GOT3 (cell line): Measurements from ENCODE around the gene RNASE11.
"Not testable (repeated sequence)": the region's sequence is repeated elsewhere in the genome, so short reads cannot be mapped to it uniquely, and the experiment has no call there.

Source experiments
- DNase-seq: peaks from one replicate; lab custom pipeline; 2025; ENCODE audit warnings: mixed read lengths; lab: John Stamatoyannopoulos, UW

The RNASE11 gene

DNA sequence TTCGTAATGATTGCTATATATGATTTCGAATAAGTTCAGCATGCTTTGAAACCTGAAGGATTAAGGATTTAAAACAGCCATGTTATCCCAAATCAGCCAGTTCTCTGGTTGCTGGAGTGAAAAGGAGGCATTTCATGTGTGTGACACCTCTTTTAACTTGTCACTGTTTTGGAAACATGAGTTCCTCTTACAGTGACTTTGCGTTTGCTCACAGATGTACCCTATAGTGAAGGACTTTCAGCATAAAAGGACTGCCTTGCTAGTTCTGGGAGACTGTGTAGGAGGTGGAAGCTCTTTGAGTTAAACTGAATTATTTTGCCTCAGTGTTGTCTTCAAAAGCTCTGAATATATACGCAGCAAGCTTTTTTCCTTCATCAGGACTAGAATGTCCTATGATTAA lies 7.6 kb downstream of the RNASE11 start:
- DNase-seq: no peak

DNA sequence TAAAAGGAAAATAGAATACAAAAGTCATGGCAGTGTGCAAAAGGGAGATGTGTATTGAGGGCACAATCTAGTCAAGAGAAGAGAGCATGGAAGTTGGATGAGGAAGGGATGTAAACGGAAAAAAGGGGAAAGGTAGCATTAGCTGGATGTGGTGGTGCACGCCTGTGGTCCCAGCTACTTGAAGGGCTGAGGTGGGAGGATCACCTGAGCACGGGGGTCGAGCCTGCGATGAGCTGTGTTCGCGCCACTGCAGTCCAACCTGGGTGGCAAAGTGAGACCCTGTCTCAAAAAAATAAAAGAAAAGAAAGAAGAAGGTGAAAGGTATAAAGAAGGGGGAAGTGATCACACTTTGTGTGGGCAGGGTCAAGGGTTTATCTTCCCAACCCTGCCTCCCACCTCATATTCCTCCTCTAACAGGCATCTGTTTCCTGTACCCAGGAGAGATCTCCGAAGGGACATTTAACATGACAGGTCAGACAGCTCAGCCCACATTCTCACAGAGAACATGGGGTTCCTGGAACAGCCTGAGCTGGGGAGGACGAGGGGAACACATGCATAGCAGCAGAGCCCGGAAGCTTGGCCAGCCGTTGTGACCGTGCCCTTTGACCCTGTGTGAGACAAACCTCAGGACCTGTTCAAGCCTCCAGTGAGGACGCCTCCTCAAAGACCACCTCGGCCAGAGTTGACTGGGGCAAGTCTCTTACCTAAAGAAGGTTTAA lies 8.9 kb downstream of the RNASE11 start:
- no peak for DNase-seq

DNA sequence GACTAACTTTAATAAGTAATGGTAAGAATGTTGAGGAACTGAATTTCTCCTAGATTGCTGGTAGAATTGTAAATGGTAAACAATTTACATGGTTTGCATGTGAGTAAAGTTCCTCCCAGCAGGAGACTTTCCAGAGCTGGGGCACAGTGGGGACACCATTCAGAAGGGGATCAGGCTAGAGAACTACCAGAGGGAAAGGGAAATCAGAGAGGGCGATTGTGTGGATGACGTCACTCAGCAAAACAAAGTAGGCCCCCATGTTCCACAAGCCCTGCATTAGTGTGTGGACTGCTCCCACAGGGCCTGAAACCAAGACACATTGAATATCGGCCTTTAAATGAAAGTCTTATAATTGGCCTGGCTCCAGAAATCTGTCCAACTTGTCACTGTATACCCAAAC lies 9.5 kb downstream of the RNASE11 start:
- no peak for DNase-seq

GRCh38 chr14:20572382-20572990 lies 15.3 kb downstream of the RNASE11 start:
- DNase-seq: not testable (repeated sequence)

GRCh38 chr14:20570720-20571119 lies 17.1 kb downstream of the RNASE11 start:
- not testable (repeated sequence) for DNase-seq

GRCh38 chr14:20569865-20570264 lies 17.9 kb downstream of the RNASE11 start:
- not testable (repeated sequence) for DNase-seq

DNA sequence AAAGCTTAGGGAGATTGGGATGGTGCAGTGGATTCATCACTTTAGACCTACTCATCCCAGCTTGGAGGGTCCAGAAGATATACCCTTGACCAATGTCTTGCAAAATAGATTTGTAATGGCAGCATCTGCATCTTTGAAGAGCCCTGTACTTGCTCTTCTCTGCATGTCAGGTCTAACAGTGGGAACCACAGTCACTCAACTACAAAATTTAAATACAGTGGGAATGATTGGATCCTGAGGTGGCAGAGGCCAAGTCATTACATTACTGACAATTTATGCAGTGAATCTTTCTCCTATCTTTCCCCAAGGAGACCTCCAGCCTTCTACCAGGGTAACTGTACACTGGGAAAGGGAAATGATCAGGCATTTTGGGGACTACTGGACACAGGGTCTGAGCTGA lies 18.7 kb downstream of the RNASE11 start:
- DNase-seq: no peak

GRCh38 chr14:20568393-20568792 lies 19.4 kb downstream of the RNASE11 start:
- no peak for DNase-seq

- not testable (repeated sequence) for DNase-seq
Measured at GRCh38 chr14:20567199-20567598, 20.6 kb downstream of the RNASE11 start.

GRCh38 chr14:20564501-20564997 lies 23.3 kb downstream of the RNASE11 start:
- no peak for DNase-seq

- no peak for DNase-seq
Measured at GRCh38 chr14:20563971-20564370, 23.8 kb downstream of the RNASE11 start.

DNA sequence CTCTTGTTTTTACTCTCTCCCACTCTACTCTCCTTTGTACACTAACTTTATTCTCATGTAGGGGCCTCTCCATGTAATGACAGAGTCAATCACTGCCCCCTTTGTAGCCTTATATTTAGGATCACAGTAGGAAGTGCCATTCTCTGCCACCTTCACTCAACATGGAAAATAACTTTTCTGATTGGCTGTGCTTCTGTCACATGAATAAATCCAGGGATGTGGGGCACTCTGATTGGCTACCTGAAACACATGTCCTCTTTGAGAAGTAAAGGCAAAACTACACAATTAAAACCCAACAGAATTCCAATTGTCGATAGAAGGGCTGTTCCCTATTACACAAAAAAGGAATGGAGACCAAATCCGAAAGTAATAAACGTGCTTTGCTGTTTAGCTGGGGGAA lies 26.8 kb downstream of the RNASE11 start, which contains the start of gene RNASE9:
Gene RNASE9, minus strand, starts transcription at position 87 of the 400 bp plus-strand sequence.
- DNase-seq: no peak

GRCh38 chr14:20559461-20559904 lies 28.3 kb downstream of the RNASE11 start:
- DNase-seq: no peak

DNA sequence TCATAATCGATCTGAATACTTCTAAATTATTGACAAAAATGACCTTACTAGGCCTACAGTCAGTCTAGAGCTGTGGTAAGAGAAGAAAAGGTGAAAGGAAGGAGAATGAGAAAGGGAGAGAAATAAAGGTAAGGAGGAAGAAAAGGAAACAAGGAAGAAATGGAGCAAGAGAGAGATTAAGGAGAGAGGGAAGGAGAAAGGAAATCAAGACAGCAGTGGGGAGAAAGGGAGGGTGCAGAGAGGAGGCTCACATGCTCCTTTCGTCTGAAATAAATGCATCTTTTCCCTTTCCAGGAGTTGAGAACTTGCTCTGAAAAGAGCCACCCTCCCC lies 30.6 kb downstream of the RNASE11 start:
- DNase-seq: no peak

DNA sequence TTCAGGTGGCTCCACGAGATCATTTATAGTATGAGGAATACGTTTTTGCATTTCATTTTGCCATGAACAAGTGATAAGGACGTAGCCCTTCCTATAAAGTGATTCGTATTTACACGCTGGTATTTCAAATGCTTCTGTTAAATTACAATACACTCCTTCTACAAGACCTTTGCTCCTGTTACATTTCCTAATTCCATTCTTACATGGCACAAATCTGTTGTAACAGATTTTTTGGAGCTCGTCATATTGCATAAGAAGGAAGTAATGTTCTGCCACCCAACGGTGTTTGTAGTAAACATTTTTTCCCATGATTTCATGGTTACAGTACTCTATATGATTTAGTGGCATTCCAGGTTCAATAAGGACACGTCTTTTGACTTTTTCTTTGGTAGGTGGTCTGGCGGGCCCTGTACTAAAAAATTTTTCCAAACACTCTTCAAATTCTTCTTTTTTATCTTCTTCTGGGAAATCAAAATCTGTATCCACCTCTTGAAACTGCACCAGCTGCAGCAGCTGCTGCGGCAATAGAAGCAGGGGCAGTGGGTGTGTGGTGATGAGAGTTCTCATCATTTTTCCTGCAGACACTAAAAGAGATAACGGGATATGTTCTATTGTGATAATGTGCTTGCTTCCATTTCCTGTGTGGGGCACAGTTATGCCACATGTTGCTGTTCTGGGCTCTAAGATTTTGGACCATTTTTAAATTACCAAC lies 31.1 kb downstream of the RNASE11 start:
- no peak for DNase-seq

GRCh38 chr14:20555845-20556244 lies 32.0 kb downstream of the RNASE11 start:
- no peak for DNase-seq

DNA sequence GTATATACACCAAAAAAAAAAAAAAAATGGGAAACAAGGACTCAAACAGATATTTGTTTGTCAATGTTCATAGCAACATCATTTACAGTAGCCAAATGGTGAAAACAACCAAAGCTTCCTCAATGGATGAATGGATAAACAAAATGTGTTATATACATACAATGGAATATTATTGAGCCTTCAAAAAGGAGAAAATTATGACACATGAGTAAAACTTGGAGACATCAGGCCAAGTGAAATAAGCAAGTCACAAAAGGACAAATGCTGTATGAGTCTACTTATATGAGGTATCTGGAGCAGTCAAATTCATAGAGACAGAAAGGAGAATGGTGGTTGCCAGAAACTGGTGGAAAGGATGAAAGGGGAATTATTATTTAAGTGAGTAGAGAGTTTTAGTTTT lies 34.8 kb downstream of the RNASE11 start:
- no peak for DNase-seq

DNA sequence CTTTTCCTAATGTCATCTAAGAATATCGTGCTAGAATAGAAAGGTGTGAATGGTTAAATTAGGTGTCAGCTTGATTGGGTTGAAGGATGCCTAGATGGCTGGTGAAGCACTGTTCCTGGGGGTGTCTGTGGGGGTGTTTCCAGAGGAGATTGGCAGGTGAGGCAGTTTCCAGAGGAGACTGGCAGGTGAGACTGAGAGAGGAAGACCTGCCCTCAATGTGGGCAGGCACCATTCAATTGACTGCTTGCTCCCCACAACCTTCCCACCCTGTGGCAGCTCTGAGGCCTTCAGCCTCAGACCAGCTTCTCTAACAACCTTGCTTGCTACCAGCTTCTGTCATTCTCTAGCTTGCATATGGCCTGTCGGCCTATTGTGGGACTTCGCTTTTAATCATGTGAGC lies 36.2 kb downstream of the RNASE11 start:
- no peak for DNase-seq

GRCh38 chr14:20550926-20551325 lies 36.9 kb downstream of the RNASE11 start:
- DNase-seq: no peak

- no peak for DNase-seq
Measured at GRCh38 chr14:20548414-20549158, 39.2 kb downstream of the RNASE11 start.

GRCh38 chr14:20546877-20547276 lies 40.9 kb downstream of the RNASE11 start:
- no peak for DNase-seq

DNA sequence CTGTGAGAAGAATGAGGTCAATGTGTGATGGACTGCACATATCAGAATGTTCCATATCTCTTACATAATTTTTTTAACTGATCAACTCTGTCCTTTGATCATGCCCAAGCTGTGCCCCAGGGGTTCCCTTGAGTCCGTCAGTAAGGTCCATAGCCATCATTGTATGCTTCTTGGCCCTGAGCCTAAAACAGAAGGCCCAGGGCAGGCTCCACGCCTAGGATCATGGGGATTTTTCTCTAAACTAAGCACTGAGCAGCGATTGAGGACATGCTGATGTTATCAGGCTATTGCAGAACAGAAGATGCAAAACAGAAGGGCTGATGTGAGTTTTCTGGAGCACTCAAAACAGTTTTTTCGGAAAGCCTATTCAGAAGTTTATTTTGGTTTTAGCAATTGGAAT lies 47.9 kb downstream of the RNASE11 start:
- DNase-seq: no peak
